Measurements from ENCODE around the gene TPP2.

TPP2 gene

GRCh38 chr13:102658660-102659059 lies 61.9 kb downstream of the TPP2 start:
- no peak for DNase-seq

GRCh38 chr13:102659168-102659713 lies 62.5 kb downstream of the TPP2 start:
- DNase-seq, result no peak

- no peak for DNase-seq
Measured at GRCh38 chr13:102667023-102667422, 70.2 kb downstream of the TPP2 start.

DNA sequence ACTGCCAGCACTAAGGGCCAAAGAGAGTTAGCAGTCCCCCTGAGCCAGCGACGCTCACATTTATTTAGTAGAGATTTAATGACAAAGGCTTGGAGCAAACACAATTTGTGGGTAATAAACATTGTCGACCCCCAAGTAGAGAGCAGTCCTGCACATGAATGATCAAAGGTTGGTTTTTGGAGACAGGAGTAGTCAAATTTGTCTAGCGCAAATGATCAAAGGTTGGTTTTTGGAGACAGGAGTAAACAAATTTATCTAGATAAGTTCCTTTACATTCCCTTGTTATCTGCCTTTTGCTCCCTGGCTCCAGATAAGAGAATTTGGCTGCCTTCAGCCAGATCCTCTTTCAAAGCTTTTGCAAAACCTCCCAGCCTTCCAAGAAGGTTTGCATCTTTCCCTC lies 71.1 kb downstream of the TPP2 start:
- DNase-seq, result no peak

DNA sequence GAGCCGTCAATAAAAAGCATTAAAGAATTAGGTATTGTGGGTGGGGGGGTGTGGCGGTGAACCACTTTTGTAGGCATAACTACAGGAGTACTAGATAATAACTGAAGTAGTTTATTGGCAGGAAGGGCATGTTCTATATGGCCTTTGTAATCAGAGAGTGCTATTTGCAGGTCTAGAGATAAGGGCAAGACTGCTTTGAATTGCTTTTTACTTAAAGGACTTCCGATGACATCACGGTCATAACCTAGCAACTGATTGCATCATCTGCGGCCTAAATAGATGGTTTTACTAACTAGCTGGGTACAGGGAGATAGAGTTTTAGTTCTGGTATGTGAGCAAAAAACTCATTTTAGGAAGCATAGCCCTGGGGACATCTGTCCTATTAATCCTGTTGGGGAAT lies 73.3 kb downstream of the TPP2 start:
- no peak for DNase-seq

DNA sequence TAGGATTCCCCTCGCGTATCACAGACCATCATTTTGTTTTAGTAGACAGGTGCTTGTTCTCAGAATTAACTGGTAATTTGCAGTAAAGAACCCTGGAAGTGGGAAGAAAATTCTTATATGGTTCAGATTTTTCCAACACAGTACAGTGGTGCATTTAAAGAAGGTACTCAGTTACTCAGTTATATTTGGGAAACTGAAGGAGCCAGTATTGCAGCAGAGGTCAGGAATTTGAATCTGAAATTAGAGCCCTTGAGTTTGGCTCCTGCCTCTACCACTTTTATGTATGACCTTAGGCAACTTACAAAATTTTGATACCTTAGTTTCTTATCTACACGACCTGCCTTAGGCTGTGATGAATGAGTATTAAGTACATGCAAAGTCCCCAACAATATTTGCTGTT lies 78.3 kb downstream of the TPP2 start:
- DNase-seq, result no peak

- no peak for DNase-seq
Measured at GRCh38 chr13:102677122-102677521, 80.3 kb downstream of the TPP2 start.

DNA sequence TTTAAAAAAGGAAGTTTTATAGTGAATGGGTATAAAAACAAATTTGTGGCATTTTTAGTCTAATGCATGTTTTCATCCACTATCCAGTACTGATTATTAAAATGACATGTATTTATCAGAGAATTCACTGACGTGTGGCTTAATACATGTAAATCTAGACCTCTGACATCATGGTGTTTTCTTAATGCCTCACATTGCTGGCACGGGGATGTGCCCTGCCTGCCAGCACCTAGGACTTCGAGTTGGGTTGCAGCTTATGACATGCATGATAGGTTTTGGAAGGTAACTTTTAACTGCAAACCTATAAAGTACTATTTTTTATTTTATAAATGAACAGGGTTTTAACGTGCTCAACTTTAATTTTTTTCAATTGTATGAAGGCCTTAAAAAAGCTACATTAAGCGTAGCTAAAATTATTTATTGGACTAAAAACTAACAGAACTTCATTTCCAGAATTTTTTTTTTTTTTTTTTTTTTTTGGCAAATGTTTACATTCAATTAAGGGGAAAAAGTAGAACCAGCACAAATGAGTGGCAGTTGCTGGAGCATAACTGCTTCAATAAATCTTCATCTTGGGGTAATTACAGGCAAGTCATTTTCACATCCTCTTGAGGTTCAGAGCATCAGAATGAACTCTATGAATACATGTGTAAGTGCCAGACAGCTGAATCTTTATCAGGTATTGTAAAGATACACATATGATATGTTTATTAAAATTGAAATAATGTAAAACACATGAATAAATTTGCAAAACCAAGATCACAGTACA lies 81.7 kb downstream of the TPP2 start:
- DNase-seq, result peak; percentile 63

DNA sequence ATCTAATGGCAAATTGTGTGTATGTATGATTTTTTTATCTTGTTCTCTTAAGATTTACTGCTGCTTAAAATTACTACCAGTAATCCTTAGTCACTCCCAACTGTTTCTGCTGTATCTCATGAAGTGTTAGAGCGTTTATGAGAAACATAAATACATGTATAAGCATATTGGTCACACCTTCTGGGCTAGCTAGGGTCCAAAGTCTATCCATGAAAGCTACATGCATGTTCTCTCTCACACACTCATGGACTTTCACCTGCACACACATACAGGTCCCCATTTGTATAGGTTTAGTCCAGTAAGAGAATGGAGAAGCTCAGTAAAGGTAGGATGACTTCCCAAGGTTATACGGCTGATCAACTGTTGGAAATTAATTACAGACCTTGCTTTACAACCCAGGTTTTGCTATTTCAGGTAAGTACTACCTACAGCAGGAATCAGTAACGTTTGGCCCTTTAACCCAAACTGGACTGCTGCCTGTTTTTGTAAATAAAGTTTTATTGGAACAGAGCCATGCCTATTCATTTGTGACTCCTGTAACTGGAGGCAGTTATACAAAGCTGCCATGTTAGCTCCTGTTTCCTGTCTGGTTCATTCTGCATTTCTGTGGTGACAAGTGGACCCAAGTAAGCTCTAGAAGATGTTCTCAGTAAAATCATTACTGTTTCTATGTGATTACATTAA lies 82.8 kb downstream of the TPP2 start:
- DNase-seq, result no peak

- no peak for DNase-seq
Measured at GRCh38 chr13:102680133-102680717, 83.4 kb downstream of the TPP2 start.

DNA sequence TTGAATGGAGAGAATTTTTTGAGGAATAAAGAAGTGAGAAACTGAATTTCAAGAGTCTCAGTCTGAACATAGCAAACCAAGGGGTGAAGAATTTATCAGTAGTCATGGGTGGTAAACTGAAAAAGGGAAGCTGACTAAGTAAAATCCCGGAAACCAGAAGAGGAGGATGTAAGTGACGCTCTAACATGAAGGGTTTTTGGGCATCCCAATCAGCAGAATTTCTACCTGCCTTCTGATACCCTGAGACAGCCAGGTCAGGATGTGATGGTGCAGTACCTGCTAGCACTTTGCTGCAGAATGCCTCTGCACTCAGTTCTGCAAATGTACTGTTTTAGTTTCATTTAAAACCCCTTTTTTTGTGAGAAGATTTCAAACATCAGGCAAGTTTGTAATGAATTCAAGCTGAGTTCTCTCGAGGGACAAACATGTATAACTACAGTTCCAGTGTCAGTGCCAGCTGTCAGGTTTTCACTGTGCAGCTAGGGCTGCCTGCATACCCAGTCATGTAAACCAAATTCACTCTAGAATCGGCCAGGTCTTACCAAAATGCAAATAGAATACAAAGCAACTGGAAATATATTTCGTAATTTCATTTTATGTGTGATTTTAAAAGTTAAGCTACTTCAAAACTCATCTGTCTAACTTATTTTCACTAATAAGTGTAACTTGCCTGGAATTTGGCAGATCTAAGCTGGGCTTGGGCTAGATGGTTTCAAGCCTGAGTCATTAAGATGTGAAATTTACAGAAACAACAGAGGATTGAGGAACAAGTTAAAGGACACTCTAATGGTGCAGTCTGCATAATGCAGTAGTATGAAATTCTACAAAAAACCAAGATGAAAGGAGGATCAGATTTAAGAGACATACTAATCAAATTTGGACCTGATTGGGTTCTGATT lies 84.3 kb downstream of the TPP2 start:
- DNase-seq, result peak; percentile 90

DNA sequence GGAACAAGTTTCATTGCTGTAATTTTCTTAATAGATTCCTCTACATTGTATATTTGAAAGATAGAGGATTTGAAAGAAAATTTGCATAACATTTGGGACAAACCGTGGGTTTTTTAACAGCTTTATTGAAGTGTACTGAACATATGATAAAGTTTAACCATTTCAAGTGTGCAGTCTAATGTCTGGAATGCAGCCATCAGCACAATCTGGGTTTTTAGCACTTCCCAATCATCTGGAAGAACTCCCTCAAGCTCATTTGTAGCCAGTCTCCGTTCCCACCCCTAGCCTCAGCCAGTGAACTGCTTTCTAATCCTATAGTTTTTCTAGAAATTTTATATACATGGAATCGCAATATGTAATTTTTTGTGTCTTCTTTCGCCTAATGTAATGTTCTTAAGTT lies 85.4 kb downstream of the TPP2 start:
- DNase-seq, result no peak

- no peak for DNase-seq
Measured at GRCh38 chr13:102682727-102683126, 85.9 kb downstream of the TPP2 start.

- no peak for DNase-seq
Measured at GRCh38 chr13:102683637-102684036, 86.9 kb downstream of the TPP2 start.

- DNase-seq, result no peak
Measured at GRCh38 chr13:102686024-102686423, 89.2 kb downstream of the TPP2 start.

GRCh38 chr13:102687520-102687919 lies 90.7 kb downstream of the TPP2 start:
- DNase-seq, result no peak

- DNase-seq, result no peak
Measured at GRCh38 chr13:102688306-102688973, 91.7 kb downstream of the TPP2 start.

DNA sequence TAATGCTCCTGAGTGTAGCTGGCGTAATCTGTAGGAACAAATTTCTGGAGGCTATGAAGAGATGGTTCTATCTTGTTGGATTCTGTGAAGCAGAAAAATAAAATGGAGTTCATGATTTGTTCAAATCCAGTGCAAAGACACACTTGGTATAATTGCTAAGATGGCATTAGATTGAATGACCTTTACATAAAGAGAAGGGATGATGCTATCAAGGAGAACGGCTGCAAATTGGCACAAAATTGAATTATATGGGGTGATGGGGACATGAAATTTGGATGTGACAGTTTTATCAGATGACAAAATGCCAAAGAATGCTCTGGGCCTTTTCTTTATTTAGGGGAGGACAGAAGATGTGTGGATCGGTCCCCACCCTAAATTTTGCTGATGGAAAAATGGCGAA lies 94.1 kb downstream of the TPP2 start:
- no peak for DNase-seq

GRCh38 chr13:102692491-102692826 lies 95.7 kb downstream of the TPP2 start:
- no peak for DNase-seq

DNA sequence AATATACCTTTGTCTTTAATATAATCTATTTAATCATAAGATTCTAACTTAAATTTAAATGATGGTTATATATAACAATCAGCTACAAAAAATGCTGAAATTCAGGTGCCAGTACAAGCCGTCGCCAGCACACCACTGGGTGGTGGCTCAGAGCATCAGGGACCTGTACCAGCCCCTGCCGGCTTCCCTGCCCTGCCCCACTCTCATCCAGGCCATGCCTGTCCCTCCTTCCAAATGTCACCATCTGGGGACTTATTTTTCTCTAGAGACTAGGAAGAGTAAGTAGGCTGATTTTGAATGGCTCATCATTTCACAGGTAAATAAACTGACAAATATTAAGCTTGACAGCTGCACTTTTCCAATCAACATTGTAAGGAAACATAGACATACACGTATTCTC lies 96.5 kb downstream of the TPP2 start:
- DNase-seq, result no peak

DNA sequence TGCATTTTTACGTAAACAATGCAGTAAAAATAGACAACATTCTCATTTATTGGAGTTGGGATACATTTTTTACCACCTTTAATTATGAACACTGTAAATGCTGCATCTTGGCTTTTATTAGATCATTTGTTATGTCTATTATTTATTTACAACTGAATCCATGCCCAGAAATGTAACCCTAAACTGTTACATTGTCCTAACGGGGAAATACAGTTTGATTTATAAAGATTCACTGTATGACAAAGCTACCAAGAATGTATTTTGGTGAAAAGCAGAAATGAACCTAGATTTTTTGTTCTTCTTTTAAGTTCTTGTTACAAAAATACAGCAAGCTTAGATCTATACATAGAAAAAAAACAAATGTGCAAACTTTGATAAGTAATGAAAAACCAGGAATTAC lies 97.0 kb downstream of the TPP2 start:
- DNase-seq, result peak; percentile 57

DNA sequence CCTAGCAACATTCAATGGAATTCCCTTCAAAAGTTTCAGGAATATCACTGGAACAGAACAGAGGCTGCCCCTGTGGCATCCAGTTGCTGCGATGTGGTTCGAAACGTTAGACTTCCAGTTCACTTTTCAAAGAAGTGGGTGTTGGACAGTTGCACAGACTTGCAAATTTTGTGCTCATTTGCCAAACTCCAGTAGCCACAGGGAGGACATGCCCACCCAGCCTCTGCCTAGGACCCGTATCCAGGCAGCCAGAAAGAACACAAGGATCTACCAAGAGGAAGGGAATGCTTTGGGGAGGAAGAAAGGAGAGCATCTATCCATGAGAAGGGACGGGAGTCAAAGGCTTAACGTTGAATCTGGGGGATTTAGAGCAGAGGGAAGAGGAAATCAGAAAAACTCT lies 98.2 kb downstream of the TPP2 start, which contains the start of gene METTL21C:
Gene METTL21C (minus strand): TSS at position 108 of the 400 bp plus-strand sequence. CDS start 546 bp downstream, outside the sequence.
- no peak for DNase-seq

All from MV-4-11 (cell line).